PFSK-1 (cell line): Measurements from ENCODE around the gene HOXA3.

Source experiments
- FOXP2 ChIP-seq: optimal IDR thresholded peaks from 2 replicates; pipeline ENCODE3; 2011; ENCODE audit warnings: borderline replicate concordance, control low read depth, inconsistent platforms; ENCODE audit not compliant: insufficient read depth; ENCODE audit errors: extremely low read length, extremely low read depth
- POLR2AphosphoS5 ChIP-seq: IDR thresholded peaks from 2 replicates; pipeline ENCODE4 v1.6.1; 2012; ENCODE audit warnings: low read depth, mild to moderate bottlenecking, control low read depth, low read length, moderate library complexity
- SIN3A ChIP-seq: IDR thresholded peaks from 2 replicates; pipeline ENCODE4 v1.6.1; 2012; ENCODE audit warnings: mild to moderate bottlenecking, low read length, moderate library complexity, borderline replicate concordance; ENCODE audit not compliant: insufficient read depth
- TAF1 ChIP-seq: IDR thresholded peaks from 2 replicates; pipeline ENCODE4 v1.6.1; 2012; ENCODE audit warnings: low read length, control low read depth, borderline replicate concordance; ENCODE audit not compliant: insufficient read depth
- TF ChIP-seq, protein P1 (sequence below), 2 experiments: IDR thresholded peaks; 2 replicates each; pipeline versions ENCODE4 v1.6.1 to v1.8.0; 2011 to 2012; ENCODE audit warnings: low read depth in 2 of 2, low read length in 2 of 2, control low read depth in 1 of 2, inconsistent platforms in 1 of 2, mild to moderate bottlenecking in 1 of 2, moderate library complexity in 1 of 2; ENCODE audit not compliant: insufficient read depth in 1 of 2

DNA sequence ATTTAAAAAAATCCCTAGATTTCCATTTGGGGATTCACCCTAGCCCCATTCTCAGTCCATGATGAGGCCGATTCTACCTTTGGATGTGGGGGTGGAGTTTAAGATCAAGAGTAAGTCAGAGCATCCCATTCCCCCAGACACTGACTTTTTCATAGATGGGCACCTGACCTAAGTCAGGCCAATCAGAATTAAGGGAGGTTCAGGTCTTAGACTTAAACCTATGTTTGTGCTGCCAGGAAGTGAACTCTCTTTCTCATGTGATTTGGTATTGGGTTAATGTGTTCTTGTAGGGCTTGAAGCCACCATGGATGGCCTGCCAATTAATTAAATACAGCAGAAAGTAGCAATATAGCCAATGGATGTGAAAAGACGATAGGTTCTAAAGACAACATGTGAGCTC, 86.7 kb downstream of the HOXA3 start:
- TF ChIP-seq POLR2AphosphoS5: no peak
- TF ChIP-seq, protein P1, sequence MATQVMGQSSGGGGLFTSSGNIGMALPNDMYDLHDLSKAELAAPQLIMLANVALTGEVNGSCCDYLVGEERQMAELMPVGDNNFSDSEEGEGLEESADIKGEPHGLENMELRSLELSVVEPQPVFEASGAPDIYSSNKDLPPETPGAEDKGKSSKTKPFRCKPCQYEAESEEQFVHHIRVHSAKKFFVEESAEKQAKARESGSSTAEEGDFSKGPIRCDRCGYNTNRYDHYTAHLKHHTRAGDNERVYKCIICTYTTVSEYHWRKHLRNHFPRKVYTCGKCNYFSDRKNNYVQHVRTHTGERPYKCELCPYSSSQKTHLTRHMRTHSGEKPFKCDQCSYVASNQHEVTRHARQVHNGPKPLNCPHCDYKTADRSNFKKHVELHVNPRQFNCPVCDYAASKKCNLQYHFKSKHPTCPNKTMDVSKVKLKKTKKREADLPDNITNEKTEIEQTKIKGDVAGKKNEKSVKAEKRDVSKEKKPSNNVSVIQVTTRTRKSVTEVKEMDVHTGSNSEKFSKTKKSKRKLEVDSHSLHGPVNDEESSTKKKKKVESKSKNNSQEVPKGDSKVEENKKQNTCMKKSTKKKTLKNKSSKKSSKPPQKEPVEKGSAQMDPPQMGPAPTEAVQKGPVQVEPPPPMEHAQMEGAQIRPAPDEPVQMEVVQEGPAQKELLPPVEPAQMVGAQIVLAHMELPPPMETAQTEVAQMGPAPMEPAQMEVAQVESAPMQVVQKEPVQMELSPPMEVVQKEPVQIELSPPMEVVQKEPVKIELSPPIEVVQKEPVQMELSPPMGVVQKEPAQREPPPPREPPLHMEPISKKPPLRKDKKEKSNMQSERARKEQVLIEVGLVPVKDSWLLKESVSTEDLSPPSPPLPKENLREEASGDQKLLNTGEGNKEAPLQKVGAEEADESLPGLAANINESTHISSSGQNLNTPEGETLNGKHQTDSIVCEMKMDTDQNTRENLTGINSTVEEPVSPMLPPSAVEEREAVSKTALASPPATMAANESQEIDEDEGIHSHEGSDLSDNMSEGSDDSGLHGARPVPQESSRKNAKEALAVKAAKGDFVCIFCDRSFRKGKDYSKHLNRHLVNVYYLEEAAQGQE (IDR thresholded peaks at IDR 0.05; ENCODE audit: insufficient read depth in 1 of 2, low read depth in 2 of 2, low read length in 2 of 2): no peak
- no peak for TF ChIP-seq SIN3A
- no peak for TF ChIP-seq TAF1
- no peak for TF ChIP-seq FOXP2
